Heart right ventricle (tissue), 16 donors: ENCODE results near the gene NFIL3. TPM values are rescaled to one million over a fixed set of nuclear protein-coding genes. Genes with fewer than 3 reads are reported as not detected.
"Not testable (repeated sequence)": the region's sequence is repeated elsewhere in the genome, so short reads cannot be mapped to it uniquely, and the experiment has no call there.

Source experiments
- ATAC-seq, 8 donors: fragments of 200-7000 bp; cut with Tn5 transposase; one replicate each; pipeline ENCODE4 v1.9.1; 2020; ENCODE audit warnings: mild to moderate bottlenecking in 8 of 8, moderate library complexity in 8 of 8, moderate number of reproducible peaks in 1 of 8
- DNase-seq, 2 donors: peaks; one replicate each; pipeline ENCODE4 v3.0.0-alpha.2; 2020
- H3K27ac ChIP-seq, 10 donors: fragments of 200-600 bp; sonication (generic) in 2 of 10; one replicate each; pipeline versions ENCODE4 v1.5.0 to v1.8.0; 2020 to 2022; ENCODE audit warnings: mild to moderate bottlenecking in 3 of 10
- H3K27me3 ChIP-seq, 7 donors: fragments of 200-600 bp; one replicate each; pipeline ENCODE4 v1.8.0; 2021 to 2022; ENCODE audit warnings: mild to moderate bottlenecking in 2 of 7
- H3K36me3 ChIP-seq, 9 donors: fragments of 200-600 bp; sonication (generic) in 1 of 9; one replicate each; pipeline versions ENCODE4 v1.5.0 to v1.8.0; 2020 to 2022; ENCODE audit warnings: mild to moderate bottlenecking in 2 of 9
- H3K4me1 ChIP-seq, 9 donors: fragments of 200-600 bp; sonication (generic) in 1 of 9; one replicate each; pipeline versions ENCODE4 v1.5.0 to v1.8.0; 2020 to 2022; ENCODE audit warnings: mild to moderate bottlenecking in 4 of 9
- H3K4me3 ChIP-seq, 10 donors: fragments of 200-600 bp; sonication (generic) in 2 of 10; one replicate each; pipeline versions ENCODE4 v1.5.0 to v1.8.0; 2020 to 2022; ENCODE audit warnings: mild to moderate bottlenecking in 7 of 10, moderate library complexity in 2 of 10
- H3K9me3 ChIP-seq, 11 donors: fragments of 200-600 bp in 10 of 11; sonication (generic) in 2 of 11; one replicate each; pipeline versions ENCODE4 v1.5.0 to v1.8.0; 2013 to 2022; ENCODE audit warnings: mild to moderate bottlenecking in 2 of 11, control low read depth in 1 of 11, moderate library complexity in 1 of 11
- WGBS, 2 donors: extraction: QIAGEN DNeasy Blood & Tissue Kit; methylation state at CpG; one replicate each; pipeline ENCODE4 v1.1.7; 2013; ENCODE audit warnings: inconsistent platforms in 1 of 2; 5-methylcytosine and 5-hydroxymethylcytosine counted together
- intact Hi-C, 10 donors: fragments of 100-400 bp; cut with DNase I; formaldehyde crosslinking; loops; one replicate each; pipeline versions ENCODE4 v1.11.1 to v1.14.2; 2022
- polyA plus RNA-seq, 2 donors: library from polyadenylated mRNA; stranded (reverse); fragments of 200-250 nt; gene quantifications; one replicate each; pipeline ENCODE4 v1.2.3, GENCODE V29; 2013
- total RNA-seq, 10 donors: library from RNA; stranded (reverse); fragmentation: NEBNext Ultra II Directional in 3 of 10; extraction: Animal tissue kit (Norgen Biotek cat#: 25700) in 3 of 10; gene quantifications; one replicate each; pipeline versions ENCODE4 v1.2.1 to v1.2.4, GENCODE V29; 2021 to 2023
- TF ChIP-seq, protein P1 (sequence below), 9 donors: fragments of 200-600 bp; sonication (generic) in 2 of 9; IDR thresholded peaks; one replicate each; pipeline versions ENCODE4 v1.5.0 to v1.8.0; 2021 to 2022; ENCODE audit warnings: antibody characterized with exemption in 9 of 9, mild to moderate bottlenecking in 5 of 9, moderate library complexity in 1 of 9
- donor health status: Arrhythmogenic right ventricular cardiomyopathy.
- donor health status: ischemic (EF 13 %, LVEDD 7.1; RV severe dilation, severe dysfunction).
- donor health status: healthy with polysubstance abuse.
- donor health status: DM: no; HTN: yes; CAD: no.
- donor health status: DM: no; HTN: no; CAD: no.
- donor health status: ischemic (EF 25% LVEDD 6.9; RV normal size, moderate dysfunction).
- donor health status: ischemic (EF 25% LVEDD 5.7; RV mildly dilated, moderate dysfunction).
- donor health status: healthy.
- donor health status: DM: yes; HTN: yes; CAD: no.
- donor health status: Ischemic cardiomyopathy.
- donor health status: ischemic (EF 35%, LVEDD 5.7; RV mildly dilated, moderate dysfunction).
- donor health status: nonischemic (EF 11% LVEDD 7.7; RV severe dilation, severe dysfunction).
- donor health status: DM: yes; HTN: yes; CAD: no.
- donor health status: PGD.
- donor health status: ischemic (EF 29% LVEDD 5.4; RV normal size, mild dysfunction).
- donor health status: nonischemic (EF 23%, LVEDD 6.1; RV moderate dilation, normal function).

Gene NFIL3
- total and polyA plus RNA-seq, 12 donors, result 10.8 to 88.0 (median 26.9) TPM

DNA sequence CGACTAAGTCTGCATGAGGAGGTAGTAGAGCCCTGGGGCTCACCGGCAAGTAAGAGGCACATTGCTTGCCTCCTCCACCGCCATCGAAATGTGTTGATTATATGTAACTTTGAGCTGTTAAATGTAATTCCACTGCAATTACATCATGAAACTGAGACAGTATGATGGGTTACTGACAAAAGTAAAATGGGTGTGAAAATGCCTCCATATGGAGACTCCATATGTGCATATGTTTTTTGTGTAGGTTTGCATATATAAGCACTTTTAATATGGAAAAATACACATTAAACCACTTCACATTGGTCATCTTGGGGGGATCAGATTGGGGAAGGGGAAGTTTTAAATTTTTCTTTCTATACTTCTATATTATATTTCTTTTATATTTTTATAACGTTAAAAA, 29.8 kb downstream of the NFIL3 start:
- no peaks in the 10 kb centered on the region for H3K36me3 ChIP-seq
- H3K9me3 ChIP-seq, result no peaks in the 10 kb centered on the region
- no peak overlapping the region for H3K4me3 ChIP-seq
- H3K4me1 ChIP-seq, result peaks cover 0 to 24% (median 0%) of the 10 kb centered on the region in 9 donors
- TF ChIP-seq, protein P1, sequence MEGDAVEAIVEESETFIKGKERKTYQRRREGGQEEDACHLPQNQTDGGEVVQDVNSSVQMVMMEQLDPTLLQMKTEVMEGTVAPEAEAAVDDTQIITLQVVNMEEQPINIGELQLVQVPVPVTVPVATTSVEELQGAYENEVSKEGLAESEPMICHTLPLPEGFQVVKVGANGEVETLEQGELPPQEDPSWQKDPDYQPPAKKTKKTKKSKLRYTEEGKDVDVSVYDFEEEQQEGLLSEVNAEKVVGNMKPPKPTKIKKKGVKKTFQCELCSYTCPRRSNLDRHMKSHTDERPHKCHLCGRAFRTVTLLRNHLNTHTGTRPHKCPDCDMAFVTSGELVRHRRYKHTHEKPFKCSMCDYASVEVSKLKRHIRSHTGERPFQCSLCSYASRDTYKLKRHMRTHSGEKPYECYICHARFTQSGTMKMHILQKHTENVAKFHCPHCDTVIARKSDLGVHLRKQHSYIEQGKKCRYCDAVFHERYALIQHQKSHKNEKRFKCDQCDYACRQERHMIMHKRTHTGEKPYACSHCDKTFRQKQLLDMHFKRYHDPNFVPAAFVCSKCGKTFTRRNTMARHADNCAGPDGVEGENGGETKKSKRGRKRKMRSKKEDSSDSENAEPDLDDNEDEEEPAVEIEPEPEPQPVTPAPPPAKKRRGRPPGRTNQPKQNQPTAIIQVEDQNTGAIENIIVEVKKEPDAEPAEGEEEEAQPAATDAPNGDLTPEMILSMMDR (IDR thresholded peaks at IDR 0.05), result no peak
- no peaks in the 10 kb centered on the region for H3K27me3 ChIP-seq
- intact Hi-C loops, result no loop called here
- H3K27ac ChIP-seq, result no peak overlapping the region
- no peak for ATAC-seq
- no peak for DNase-seq
- 97% methylated on average over 5 of the region's 5 CpGs for WGBS, 2 donors

DNA sequence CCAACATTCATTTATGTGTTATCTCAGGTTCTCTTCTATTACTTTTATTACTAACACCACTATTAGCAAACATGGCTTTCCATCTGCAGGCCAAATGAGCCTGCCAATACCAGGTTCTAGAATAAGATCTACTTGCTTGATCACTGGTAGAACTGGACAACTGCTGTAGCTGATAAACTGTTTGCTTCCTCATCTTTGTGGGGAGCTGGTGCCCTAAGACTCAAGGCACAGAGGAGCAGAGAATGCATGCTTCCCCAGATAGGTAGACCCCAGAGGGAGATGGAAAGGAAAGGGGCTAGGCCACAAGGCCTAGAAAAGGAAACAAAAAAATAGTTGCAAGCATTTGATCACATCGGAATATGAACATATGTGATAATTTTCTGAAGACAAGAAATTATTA, 31.2 kb downstream of the NFIL3 start:
- TF ChIP-seq, protein P1 (IDR thresholded peaks at IDR 0.05), result no peak
- H3K9me3 ChIP-seq, result no peaks in the 10 kb centered on the region
- 87 to 95% methylated on average over 1 of the region's 1 CpG for WGBS, 2 donors
- H3K4me3 ChIP-seq, result no peak overlapping the region
- H3K27ac ChIP-seq, result no peak overlapping the region
- ATAC-seq (no peak), DNase-seq (no peak)
- H3K4me1 ChIP-seq, result peaks cover 0 to 24% (median 0%) of the 10 kb centered on the region in 9 donors
- no peaks in the 10 kb centered on the region for H3K36me3 ChIP-seq
- intact Hi-C loops, result no loop called here
- H3K27me3 ChIP-seq, result no peaks in the 10 kb centered on the region

DNA sequence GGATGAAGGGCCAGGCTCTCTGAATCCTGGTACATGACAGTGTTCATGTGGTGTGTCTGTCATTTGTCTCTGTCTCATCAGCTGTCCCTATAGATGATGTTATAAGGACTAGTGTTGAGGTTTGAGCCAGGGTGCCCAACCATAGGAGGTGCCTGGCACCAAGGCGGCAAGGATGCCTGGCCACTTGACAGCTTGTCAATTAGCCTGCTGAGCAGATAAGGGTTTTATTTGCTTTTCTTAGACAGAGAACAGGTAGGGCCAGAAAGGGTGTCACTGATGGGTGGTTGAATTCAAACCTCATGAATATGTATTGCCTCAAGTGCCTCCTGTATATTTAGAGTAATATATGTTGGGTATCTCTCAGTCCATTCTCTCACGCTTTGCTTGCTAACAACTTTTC, 31.8 kb downstream of the NFIL3 start:
- Histone ChIP-seq H3K4me1 (peaks cover 0 to 24% (median 0%) of the 10 kb centered on the region in 9 donors), H3K9me3 (no peaks in the 10 kb centered on the region), H3K36me3 (no peaks in the 10 kb centered on the region), H3K27ac (no peak overlapping the region), H3K27me3 (no peaks in the 10 kb centered on the region), H3K4me3 (no peak overlapping the region)
- DNase-seq (no peak), ATAC-seq (no peak)
- WGBS, 2 donors, result 92 to 97% methylated on average over 2 of the region's 2 CpGs
- intact Hi-C loops, result no loop called here
- TF ChIP-seq, protein P1 (IDR thresholded peaks at IDR 0.05), result no peak

DNA sequence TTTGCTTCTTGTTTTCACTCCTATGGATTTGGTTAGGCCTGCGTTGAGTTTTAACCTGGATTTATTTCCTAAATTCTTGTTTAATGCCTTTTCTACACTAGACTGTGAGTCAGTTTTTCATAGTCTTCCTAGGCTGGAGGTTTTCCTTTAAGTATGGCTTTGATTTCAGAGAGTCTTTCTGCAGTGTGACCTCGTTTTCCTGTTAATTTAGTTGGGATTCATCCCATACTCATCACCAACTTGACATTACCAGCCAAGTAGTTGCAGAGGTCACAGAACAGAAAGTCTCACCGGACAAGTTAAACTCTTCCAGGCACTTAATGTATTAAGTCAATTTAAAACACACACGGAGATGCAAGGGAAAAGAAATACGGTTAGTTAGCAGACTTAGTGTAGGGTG, 32.2 kb downstream of the NFIL3 start:
- intact Hi-C loops, result no loop called here
- ATAC-seq (no peak), DNase-seq (no peak)
- Histone ChIP-seq H3K27me3 (no peaks in the 10 kb centered on the region), H3K9me3 (no peaks in the 10 kb centered on the region), H3K4me3 (no peak overlapping the region), H3K4me1 (peaks cover 0 to 21% (median 0%) of the 10 kb centered on the region in 9 donors), H3K36me3 (no peaks in the 10 kb centered on the region), H3K27ac (no peak overlapping the region)
- TF ChIP-seq, protein P1 (IDR thresholded peaks at IDR 0.05), result no peak
- 51 to 60% methylated on average over 5 of the region's 5 CpGs for WGBS, 2 donors

DNA sequence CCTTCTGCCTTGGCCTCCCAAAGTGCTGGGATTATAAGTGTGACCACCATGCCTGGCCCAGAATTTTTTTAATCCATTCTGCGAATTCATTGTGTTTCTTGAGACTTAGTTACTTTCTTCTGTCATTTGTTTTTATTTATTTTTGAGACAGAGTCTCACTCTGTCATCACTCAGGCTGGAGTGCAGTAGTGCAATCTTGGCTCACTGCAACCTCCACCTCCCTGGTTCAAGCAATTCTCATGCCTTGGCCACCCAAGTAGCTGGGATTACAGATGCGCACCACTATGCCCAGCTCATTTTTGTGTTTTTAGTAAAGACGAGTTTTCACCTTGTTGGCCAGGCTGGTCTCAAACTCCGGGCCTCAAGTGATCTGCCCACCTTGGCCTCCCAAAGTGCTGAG, 33.9 kb downstream of the NFIL3 start:
- intact Hi-C loops, H3K4me3 ChIP-seq, DNase-seq, H3K36me3 ChIP-seq, H3K9me3 ChIP-seq, H3K27me3 ChIP-seq, H3K27ac ChIP-seq, H3K4me1 ChIP-seq, ATAC-seq: not testable (repeated sequence)
- 97 to 99% methylated on average over 4 of the region's 4 CpGs for WGBS, 2 donors
